HEK293 (cell line): ENCODE data around the gene IVD.
A peak's percentile ranks its signal among the peaks of the same experiment; 100 is the strongest.

ENCODE experiments used
- BCL11A ChIP-seq: fragments of 450-650 bp; formaldehyde crosslinking; IDR thresholded peaks from 2 replicates; pipeline ENCODE4 v1.5.1; 2016; ENCODE audit warnings: low read depth, missing biosample characterization, missing genetic modification characterization
- CTCF ChIP-seq: fragments of 450-650 bp; formaldehyde crosslinking; IDR thresholded peaks from 2 replicates; pipeline ENCODE4 v1.5.1; 2016; ENCODE audit warnings: missing biosample characterization, missing genetic modification characterization
- KLF9 ChIP-seq: fragments of 450-650 bp; formaldehyde crosslinking; IDR thresholded peaks from 2 replicates; pipeline ENCODE4 v1.5.1; 2016; ENCODE audit warnings: missing biosample characterization, missing genetic modification characterization, low read depth
- REPIN1 ChIP-seq: fragments of 450-650 bp; formaldehyde crosslinking; IDR thresholded peaks from 2 replicates; pipeline ENCODE4 v1.5.1; 2017; ENCODE audit warnings: missing biosample characterization, missing genetic modification characterization, low read depth
- SALL2 ChIP-seq: fragments of 450-650 bp; formaldehyde crosslinking; IDR thresholded peaks from 2 replicates; pipeline ENCODE4 v1.5.0; 2017; ENCODE audit warnings: missing biosample characterization, mild to moderate bottlenecking, missing genetic modification characterization, borderline replicate concordance
- WT1 ChIP-seq: fragments of 450-650 bp; formaldehyde crosslinking; IDR thresholded peaks from 2 replicates; pipeline ENCODE4 v1.5.1; 2016; ENCODE audit warnings: missing biosample characterization, missing genetic modification characterization
- ZBTB21 ChIP-seq: fragments of 450-650 bp; formaldehyde crosslinking; IDR thresholded peaks from 2 replicates; pipeline ENCODE4 v1.5.1; 2017; ENCODE audit warnings: missing biosample characterization, missing genetic modification characterization
- ZNF10 ChIP-seq: fragments of 450-650 bp; formaldehyde crosslinking; IDR thresholded peaks from 2 replicates; pipeline ENCODE4 v1.5.1; 2017; ENCODE audit warnings: missing biosample characterization, missing genetic modification characterization
- ZNF121 ChIP-seq: fragments of 450-650 bp; formaldehyde crosslinking; IDR thresholded peaks from 2 replicates; pipeline ENCODE4 v1.5.1; 2016; ENCODE audit warnings: missing biosample characterization, missing genetic modification characterization
- ZNF132 ChIP-seq: fragments of 450-650 bp; formaldehyde crosslinking; IDR thresholded peaks from 2 replicates; pipeline ENCODE4 v1.5.1; 2017; ENCODE audit warnings: missing biosample characterization, missing genetic modification characterization, borderline replicate concordance
- ZNF16 ChIP-seq: fragments of 450-650 bp; formaldehyde crosslinking; IDR thresholded peaks from 2 replicates; pipeline ENCODE4 v1.5.1; 2016; ENCODE audit warnings: low read depth, missing biosample characterization, missing genetic modification characterization
- ZNF174 ChIP-seq: fragments of 450-650 bp; formaldehyde crosslinking; IDR thresholded peaks from 2 replicates; pipeline ENCODE4 v1.5.0; 2017; ENCODE audit warnings: missing biosample characterization, mild to moderate bottlenecking, missing genetic modification characterization
- ZNF26 ChIP-seq: fragments of 450-650 bp; formaldehyde crosslinking; IDR thresholded peaks from 2 replicates; pipeline ENCODE4 v1.5.1; 2016; ENCODE audit warnings: missing biosample characterization, missing genetic modification characterization
- ZNF280C ChIP-seq: fragments of 450-650 bp; formaldehyde crosslinking; IDR thresholded peaks from 2 replicates; pipeline ENCODE4 v1.5.1; 2016; ENCODE audit warnings: missing biosample characterization, missing genetic modification characterization
- ZNF362 ChIP-seq: fragments of 450-650 bp; formaldehyde crosslinking; IDR thresholded peaks from 2 replicates; pipeline ENCODE4 v1.5.1; 2016; ENCODE audit warnings: missing biosample characterization, missing genetic modification characterization
- ZNF394 ChIP-seq: fragments of 450-650 bp; formaldehyde crosslinking; IDR thresholded peaks from 2 replicates; pipeline ENCODE4 v1.5.1; 2016; ENCODE audit warnings: missing biosample characterization, missing genetic modification characterization, mild to moderate bottlenecking, moderate library complexity, borderline replicate concordance
- ZNF426 ChIP-seq: fragments of 450-650 bp; formaldehyde crosslinking; IDR thresholded peaks from 2 replicates; pipeline ENCODE4 v1.5.1; 2017; ENCODE audit warnings: missing biosample characterization, missing genetic modification characterization, mild to moderate bottlenecking, inconsistent platforms, moderate library complexity
- ZNF514 ChIP-seq: fragments of 450-650 bp; formaldehyde crosslinking; IDR thresholded peaks from 2 replicates; pipeline ENCODE4 v1.5.1; 2016; ENCODE audit warnings: missing biosample characterization, missing genetic modification characterization
- ZNF623 ChIP-seq: fragments of 450-650 bp; formaldehyde crosslinking; IDR thresholded peaks from 2 replicates; pipeline ENCODE4 v1.5.1; 2016; ENCODE audit warnings: missing biosample characterization, missing genetic modification characterization
- ZNF639 ChIP-seq: fragments of 450-650 bp; formaldehyde crosslinking; IDR thresholded peaks from 2 replicates; pipeline ENCODE4 v1.5.1; 2016; ENCODE audit warnings: missing biosample characterization, missing genetic modification characterization
- ZNF658 ChIP-seq: fragments of 450-650 bp; formaldehyde crosslinking; IDR thresholded peaks from 2 replicates; pipeline ENCODE4; 2016; ENCODE audit warnings: missing biosample characterization, missing genetic modification characterization
- ZNF664 ChIP-seq: fragments of 450-650 bp; formaldehyde crosslinking; IDR thresholded peaks from 2 replicates; pipeline ENCODE4 v1.5.1; 2016; ENCODE audit warnings: missing biosample characterization, missing genetic modification characterization
- ZNF670 ChIP-seq: fragments of 450-650 bp; formaldehyde crosslinking; IDR thresholded peaks from 2 replicates; pipeline ENCODE4 v1.5.1; 2016; ENCODE audit warnings: missing biosample characterization, missing genetic modification characterization, low read depth
- ZNF692 ChIP-seq: fragments of 450-650 bp; formaldehyde crosslinking; IDR thresholded peaks from 2 replicates; pipeline ENCODE4 v1.5.1; 2016; ENCODE audit warnings: missing biosample characterization, missing genetic modification characterization
- ZNF791 ChIP-seq: fragments of 450-650 bp; formaldehyde crosslinking; IDR thresholded peaks from 2 replicates; pipeline ENCODE4 v1.5.1; 2016; ENCODE audit warnings: missing biosample characterization, missing genetic modification characterization
- ZSCAN23 ChIP-seq: fragments of 450-650 bp; formaldehyde crosslinking; IDR thresholded peaks from 2 replicates; pipeline ENCODE4 v1.5.1; 2016; ENCODE audit warnings: missing biosample characterization, missing genetic modification characterization
- ZSCAN30 ChIP-seq: fragments of 450-650 bp; IDR thresholded peaks from 2 replicates; pipeline ENCODE4 v1.5.1; 2018; ENCODE audit warnings: missing biosample characterization, mild to moderate bottlenecking, missing genetic modification characterization, moderate library complexity
- ZSCAN4 ChIP-seq: fragments of 450-650 bp; formaldehyde crosslinking; IDR thresholded peaks from 2 replicates; pipeline ENCODE4 v1.5.1; 2017; ENCODE audit warnings: missing biosample characterization, missing genetic modification characterization

The IVD gene

GRCh38 chr15:40382580-40383456 lies 22.8 kb upstream of the IVD start, which contains the start of gene KNSTRN (continued):
- no peak for TF ChIP-seq SALL2 (tag by site-specific recombination)
- TF ChIP-seq WT1, result no peak
- no peak for TF ChIP-seq ZNF670
- TF ChIP-seq ZNF658 (tag by site-specific recombination), result no peak
- no peak for TF ChIP-seq ZSCAN23 (tag by site-specific recombination)
- TF ChIP-seq ZNF280C (tag by site-specific recombination), result no peak
- TF ChIP-seq ZBTB21 (tag by site-specific recombination), result no peak
- peak; percentile 36; the same call in 1 of the 2 replicates for TF ChIP-seq ZSCAN30 (tag by site-specific recombination)
- TF ChIP-seq ZNF623 (tag by site-specific recombination), result no peak
- no peak for TF ChIP-seq ZNF10 (tag by site-specific recombination)
- TF ChIP-seq REPIN1 (tag by site-specific recombination), result no peak
- no peak for TF ChIP-seq ZNF121 (tag by site-specific recombination)
- TF ChIP-seq ZNF664 (tag by site-specific recombination), result no peak
- TF ChIP-seq KLF9 (tag by site-specific recombination), result peak; percentile 92
- TF ChIP-seq ZNF16, result no peak
- no peak for TF ChIP-seq ZSCAN4
- no peak for TF ChIP-seq BCL11A (tag by site-specific recombination)
- 0 out of 2 replicates have a peak, but pooled peaks have one; percentile 14 for TF ChIP-seq ZNF639
- TF ChIP-seq ZNF174 (tag by site-specific recombination), result no peak
- no peak for TF ChIP-seq ZNF514 (tag by site-specific recombination)
- TF ChIP-seq ZNF426 (tag by site-specific recombination), result no peak
- no peak for TF ChIP-seq ZNF26 (tag by site-specific recombination)
- no peak for TF ChIP-seq ZNF791 (tag by site-specific recombination)
- TF ChIP-seq CTCF (tag by site-specific recombination), result no peak
- TF ChIP-seq ZNF394 (tag by site-specific recombination), result no peak
- TF ChIP-seq ZNF362, result no peak
- no peak for TF ChIP-seq ZNF692 (tag by site-specific recombination)
- no peak for TF ChIP-seq ZNF132 (tag by site-specific recombination)
